ENCODE results near the gene ZNF668.

Gene ZNF668

DNA sequence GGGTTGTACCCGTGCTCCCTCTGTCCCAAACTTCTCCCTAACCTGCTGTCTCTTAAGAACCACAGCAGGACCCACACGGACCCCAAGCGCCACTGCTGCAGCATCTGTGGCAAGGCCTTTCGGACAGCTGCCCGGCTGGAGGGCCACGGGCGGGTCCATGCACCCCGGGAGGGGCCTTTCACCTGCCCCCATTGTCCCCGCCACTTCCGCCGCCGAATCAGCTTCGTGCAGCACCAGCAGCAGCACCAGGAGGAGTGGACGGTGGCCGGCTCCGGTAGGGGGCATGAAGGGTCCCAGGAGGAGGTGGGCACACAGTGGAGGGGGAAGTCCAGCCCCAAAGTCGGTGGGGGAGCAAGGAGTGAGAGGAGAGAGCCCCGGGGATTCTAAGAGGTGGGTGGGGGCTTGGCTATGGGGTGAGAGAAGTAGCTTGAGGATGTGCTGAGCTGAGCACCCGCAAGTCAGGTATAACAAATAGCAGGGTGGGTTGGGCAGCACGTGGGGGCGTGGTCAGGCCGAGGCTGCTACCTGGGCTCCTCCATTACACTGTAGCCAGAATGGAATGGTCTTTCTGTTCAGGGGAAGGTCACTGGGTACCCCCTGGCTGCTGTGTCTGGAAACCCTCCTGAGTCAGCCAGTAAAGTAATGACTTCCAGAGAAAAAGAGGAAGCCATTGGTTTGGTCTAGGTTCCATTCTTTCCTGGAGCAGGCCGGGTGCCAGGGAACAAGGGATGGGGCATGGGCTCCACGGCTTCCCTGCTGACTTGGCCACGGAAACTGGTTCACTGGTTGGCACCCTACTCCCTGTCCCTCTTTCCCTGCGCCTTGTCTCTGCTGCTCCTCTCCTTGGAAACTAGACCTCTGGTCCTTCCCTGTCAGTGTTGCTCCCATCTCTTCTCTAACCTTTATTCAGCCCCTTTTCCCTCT is 7.7 kb upstream of the ZNF668 start:
- DNase-seq (ENCODE audit: low spot score) = no peak

DNA sequence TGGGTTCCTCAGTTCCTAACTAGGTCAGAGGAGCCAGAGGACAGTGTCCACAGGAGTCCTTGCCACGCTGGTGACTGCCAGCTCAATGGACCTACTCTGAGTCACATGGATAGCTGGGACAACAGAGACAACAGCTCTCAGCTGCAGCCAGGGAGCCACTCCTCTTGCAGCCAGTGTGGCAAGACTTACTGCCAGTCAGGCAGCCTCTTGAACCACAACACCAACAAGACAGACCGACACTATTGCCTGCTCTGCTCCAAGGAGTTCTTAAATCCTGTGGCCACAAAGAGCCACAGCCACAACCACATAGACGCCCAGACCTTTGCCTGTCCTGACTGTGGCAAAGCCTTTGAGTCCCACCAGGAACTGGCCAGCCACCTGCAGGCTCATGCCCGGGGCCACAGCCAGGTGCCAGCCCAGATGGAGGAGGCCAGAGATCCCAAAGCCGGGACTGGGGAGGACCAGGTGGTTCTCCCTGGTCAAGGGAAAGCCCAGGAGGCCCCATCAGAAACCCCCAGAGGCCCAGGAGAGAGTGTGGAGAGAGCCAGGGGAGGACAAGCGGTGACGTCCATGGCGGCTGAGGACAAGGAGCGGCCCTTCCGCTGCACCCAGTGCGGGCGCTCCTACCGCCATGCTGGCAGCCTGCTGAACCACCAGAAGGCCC is 6.8 kb upstream of the ZNF668 start:
- DNase-seq (ENCODE audit: low spot score) = no peak

DNA sequence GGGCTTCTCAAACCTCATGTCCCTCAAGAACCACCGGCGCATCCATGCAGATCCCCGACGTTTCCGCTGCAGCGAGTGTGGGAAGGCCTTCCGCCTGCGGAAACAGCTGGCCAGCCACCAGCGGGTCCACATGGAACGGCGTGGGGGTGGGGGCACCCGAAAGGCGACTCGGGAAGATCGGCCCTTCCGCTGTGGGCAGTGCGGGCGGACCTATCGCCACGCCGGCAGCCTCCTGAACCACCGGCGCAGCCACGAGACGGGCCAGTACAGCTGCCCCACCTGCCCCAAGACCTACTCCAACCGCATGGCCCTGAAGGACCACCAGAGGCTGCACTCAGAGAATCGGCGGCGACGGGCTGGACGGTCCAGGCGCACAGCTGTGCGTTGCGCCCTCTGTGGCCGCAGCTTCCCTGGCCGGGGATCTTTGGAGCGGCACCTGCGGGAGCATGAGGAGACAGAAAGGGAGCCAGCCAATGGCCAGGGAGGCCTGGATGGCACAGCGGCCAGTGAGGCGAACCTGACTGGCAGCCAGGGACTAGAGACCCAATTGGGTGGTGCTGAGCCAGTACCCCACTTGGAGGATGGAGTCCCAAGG is 6.1 kb upstream of the ZNF668 start:
- no peak for DNase-seq (ENCODE audit: low spot score)

DNA sequence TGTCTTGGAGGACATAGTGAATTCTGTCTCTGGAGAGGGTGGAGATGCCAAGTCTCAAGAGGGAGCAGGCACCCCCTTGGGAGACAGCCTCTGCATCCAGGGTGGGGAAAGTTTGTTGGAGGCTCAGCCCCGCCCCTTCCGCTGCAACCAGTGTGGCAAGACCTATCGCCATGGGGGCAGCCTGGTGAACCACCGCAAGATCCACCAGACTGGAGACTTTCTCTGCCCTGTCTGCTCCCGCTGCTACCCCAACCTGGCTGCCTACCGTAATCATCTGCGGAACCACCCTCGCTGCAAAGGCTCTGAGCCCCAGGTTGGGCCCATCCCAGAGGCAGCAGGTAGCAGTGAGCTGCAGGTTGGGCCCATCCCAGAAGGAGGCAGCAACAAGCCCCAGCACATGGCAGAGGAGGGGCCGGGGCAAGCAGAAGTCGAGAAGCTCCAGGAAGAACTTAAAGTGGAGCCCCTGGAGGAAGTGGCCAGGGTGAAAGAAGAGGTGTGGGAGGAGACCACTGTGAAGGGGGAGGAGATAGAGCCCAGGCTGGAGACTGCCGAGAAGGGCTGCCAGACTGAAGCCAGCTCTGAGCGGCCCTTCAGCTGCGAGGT is 5.4 kb upstream of the ZNF668 start:
- DNase-seq (ENCODE audit: low spot score) = no peak

DNA sequence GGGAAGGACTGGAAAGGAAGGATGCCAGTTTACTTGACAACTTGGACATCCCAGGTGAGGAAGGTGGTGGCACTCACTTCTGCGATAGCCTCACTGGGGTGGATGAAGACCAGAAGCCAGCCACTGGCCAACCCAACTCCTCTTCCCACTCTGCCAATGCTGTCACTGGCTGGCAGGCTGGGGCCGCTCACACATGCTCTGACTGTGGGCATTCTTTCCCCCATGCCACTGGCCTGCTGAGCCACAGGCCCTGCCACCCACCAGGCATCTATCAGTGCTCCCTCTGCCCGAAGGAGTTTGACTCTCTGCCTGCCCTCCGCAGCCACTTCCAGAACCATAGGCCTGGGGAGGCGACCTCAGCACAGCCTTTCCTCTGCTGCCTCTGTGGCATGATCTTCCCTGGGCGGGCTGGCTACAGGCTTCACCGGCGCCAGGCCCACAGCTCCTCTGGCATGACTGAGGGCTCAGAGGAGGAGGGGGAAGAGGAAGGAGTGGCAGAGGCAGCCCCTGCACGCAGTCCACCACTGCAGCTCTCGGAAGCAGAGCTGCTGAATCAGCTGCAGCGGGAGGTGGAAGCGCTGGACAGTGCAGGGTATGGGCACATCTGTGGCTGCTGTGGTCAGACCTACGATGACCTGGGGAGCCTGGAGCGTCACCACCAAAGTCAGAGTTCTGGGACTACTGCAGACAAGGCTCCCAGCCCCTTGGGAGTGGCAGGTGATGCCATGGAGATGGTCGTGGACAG is 4.7 kb upstream of the ZNF668 start:
- no peak for DNase-seq (ENCODE audit: low spot score)

DNA sequence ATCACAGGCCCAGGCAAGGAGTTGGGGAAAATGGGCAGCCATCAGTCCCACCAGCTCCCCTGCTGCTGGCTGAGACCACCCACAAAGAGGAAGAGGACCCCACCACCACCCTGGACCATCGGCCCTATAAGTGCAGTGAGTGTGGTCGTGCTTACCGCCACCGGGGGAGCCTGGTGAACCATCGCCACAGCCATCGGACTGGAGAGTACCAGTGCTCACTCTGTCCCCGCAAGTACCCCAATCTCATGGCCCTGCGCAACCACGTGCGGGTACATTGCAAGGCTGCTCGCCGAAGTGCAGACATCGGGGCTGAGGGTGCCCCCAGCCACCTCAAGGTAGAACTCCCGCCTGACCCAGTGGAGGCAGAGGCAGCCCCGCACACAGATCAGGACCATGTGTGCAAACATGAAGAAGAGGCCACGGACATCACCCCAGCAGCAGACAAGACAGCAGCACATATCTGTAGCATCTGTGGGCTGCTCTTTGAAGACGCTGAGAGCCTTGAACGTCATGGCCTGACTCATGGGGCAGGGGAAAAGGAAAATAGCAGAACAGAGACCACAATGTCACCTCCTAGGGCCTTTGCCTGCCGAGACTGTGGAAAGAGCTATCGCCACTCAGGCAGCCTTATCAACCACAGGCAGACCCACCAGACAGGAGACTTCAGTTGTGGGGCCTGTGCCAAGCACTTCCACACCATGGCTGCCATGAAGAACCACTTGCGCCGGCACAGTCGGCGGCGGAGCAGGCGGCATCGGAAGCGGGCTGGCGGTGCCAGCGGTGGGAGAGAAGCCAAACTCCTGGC is 3.8 kb upstream of the ZNF668 start:
- no peak for DNase-seq (ENCODE audit: low spot score)

DNA sequence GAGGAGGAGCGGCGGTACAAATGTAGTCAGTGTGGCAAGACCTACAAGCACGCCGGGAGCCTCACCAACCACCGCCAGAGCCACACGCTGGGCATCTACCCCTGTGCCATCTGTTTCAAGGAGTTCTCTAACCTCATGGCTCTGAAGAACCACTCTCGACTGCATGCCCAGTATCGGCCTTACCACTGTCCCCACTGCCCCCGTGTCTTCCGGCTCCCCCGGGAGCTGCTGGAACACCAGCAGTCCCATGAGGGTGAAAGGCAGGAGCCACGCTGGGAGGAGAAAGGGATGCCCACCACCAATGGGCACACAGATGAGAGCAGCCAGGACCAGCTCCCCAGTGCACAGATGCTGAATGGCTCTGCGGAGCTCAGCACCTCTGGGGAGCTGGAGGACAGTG is 3.0 kb upstream of the ZNF668 start:
- no peak for DNase-seq (ENCODE audit: low spot score)

DNA sequence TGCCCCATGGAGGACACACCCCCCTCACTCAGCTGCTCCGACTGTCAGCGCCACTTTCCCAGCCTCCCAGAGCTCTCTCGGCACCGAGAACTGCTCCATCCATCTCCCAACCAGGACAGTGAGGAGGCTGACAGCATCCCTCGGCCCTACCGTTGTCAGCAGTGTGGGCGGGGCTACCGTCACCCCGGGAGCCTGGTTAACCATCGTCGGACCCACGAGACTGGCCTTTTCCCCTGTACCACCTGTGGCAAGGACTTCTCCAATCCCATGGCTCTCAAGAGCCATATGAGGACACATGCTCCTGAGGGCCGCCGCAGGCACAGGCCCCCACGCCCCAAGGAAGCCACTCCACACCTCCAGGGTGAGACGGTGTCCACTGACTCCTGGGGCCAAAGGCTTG is 2.3 kb upstream of the ZNF668 start:
- DNase-seq (ENCODE audit: low spot score) = no peak

DNA sequence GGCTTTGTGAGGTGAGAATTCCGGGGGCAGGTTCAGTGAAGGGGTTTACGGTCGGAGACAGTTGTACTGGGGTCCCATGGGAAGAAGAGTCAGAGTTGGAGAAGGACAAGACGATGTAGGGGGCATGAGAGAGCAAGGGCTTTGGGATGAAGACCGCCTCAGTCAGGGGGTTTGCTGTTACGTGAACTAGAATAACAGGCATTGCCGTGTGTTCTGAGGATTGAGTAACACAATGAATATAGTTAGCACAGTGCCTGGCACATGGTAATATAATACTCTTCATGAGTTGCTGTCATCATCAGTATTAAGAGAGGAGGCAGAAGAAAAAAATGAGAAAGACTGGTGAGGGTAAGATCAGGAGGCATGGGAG is 759 bp upstream of the ZNF668 start:
- no peak for DNase-seq (ENCODE audit: low spot score)

DNA sequence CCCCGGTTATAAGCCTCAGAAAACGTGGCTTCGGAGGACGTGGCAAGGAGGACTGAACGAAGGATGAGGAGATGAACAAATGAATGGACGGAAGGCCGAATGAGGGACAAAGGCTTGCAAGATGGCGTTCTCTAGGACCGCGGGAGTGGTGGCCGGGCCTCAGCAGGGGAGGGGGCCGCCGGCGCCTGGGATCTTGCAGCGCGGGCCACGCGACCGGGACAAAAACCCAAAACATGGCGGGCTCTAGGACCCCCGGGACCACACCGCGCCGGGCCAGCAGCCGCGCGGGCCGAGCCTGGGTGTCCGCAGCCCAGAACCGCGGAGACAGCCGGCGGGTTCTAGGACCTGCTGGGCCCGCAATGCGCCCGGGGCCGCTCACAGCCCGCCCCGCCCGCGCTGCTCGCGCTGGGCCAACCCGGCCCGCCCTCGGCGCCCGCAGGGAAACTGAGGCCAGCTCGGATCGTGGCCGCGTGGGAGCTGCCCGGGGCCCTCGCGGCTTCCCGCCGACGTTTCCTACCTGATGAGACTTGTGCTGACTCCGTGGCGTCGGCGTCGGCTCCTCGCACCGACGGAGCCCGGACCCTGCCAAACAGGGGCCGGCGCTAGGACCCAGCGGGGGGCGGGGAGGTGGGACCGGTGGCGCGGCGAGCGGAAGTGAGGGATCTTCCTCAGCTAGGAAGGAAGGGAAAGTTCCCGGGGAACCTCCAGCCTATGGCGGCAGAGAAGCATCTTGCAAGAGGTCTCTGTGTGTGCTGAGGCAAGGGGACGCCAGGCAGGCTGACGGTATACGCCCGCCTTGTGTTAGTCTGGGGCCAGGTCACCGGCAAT is 684 bp downstream of the ZNF668 start:
- peak; percentile 89 for DNase-seq (ENCODE audit: low spot score)

DNA sequence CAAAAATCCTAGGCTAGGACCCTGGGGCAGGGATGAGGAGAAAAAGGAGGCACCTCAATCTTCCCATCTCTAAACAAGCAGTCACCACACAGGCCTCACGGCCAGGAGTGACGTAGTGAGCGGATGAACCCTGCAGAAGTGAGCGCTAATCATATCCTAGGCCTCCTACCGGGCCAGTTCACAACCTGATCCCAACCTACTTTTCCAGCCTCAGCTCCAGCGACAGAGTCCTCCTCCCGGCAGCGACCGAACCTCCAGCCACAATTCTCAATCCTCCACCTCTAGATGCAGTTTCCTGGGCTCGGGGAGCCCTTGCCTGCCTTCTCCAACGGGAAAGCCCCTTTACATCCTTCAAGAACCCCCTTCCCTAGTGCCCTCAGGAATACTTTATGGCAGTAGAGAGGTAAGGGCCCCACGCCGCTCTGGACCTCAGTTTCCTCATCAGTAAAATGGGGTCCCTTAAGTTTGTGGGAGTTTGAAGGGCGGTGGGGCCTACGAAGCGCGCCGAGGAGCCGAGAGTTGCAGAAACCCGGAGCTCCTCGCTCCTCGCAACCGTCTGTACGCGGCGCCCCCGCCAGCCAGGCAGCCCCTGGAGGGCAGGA is 1.4 kb downstream of the ZNF668 start:
- DNase-seq (ENCODE audit: low spot score) = peak; percentile 44

DNA sequence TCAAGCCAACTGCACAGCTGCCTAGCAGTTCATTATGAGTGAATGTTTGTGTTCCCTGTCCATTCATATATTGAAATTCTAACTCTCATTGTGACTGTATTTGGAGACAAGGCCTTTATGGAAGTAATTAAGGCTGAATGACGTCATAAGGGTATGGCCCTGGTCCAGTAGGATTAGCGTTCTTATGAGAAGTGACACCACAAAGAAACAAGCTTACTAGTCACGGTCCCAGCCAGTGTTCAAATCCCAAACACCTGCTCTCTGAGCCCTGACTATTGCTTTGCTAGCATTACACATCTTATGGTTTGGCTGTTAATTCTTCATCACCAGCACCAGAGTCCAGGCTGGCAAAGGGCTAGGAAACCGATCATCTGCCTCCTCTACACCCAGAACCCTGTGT is 2.2 kb downstream of the ZNF668 start:
- no peak for DNase-seq (ENCODE audit: low spot score)

DNA sequence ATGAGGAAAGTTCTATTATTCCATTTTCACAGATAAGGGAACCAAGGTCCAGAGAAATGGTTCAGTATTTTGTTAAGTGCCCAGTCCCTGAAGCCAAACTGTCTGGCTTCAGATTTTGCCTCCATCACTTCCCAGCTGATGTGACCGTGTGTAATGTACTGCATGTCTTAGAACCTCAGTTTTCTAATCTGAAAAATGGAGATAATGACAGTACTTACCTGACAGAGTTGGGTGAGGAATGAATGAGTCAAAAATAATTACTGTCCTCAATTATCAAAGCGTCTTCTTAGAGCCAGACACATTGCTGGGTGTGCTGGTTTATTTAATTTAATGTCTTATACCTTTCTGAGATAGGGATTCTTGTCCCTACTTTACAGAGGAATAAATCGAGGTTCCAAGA is 6.7 kb downstream of the ZNF668 start:
- no peak for DNase-seq (ENCODE audit: low spot score)

DNA sequence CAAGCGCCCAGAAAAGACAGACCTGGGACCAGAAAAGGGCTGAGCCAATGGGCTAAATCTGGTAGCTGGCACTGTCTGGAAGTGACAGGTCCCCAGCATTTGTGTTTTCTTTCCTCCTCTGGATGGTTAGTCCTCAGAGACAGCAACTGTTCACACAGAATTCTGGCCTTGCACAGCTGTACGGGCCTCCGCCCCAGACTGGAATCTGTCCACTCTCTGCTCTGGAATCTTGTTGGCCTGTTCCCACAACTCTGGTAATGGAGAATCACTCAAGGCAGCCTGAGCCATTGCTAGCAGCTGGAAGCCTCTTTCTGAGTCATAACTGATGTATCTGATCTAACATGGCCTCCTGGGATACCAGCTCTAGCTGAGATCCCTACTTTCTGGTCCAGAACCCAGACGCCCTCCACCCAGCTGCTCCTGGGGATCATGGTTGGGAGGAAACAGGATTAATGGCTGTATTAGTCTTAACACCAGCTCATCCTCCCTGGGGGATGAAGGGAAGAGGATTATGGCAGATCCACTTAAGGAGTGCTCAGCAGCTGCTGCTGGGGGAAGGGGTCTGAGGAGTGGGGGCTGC is 9.1 kb downstream of the ZNF668 start:
- no peak for DNase-seq (ENCODE audit: low spot score)

DNA sequence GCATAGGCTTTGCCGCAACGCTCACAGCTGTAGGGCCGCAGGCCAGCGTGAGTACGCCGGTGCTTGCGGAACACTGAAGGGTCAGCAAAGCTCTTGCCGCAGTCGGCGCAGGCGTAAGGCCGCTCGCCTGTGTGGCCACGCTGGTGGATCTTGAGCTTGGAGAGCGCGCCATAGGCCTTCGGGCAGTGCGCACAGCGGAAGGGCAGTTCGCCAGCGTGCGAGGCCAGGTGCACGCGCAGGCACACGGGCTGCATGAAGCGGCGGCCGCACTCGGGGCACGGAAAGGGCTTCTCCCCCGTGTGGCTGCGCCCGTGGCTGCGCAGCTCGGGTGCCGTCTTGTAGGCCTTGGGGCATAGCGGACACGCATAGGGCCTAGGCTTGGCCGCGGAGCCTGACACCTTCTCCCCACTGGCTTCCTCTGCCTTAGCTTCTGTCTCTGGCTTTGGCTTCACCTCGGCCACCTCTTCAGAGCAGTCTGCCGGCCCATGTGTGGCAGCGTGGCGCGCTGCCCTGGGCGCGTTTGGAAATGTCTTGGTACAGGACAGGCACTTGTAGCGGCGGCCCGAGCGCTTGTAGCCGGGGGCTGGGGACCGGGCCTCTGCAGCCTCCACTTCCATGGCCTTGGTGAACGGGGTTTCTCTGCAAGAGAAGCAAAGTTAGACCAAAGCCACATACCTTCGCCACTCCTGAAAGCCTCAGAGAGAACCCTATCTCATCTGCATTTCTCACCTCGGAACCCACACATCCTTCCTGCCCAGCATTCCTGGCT is 10.0 kb downstream of the ZNF668 start:
- peak; percentile 52 for DNase-seq (ENCODE audit: low spot score)

DNA sequence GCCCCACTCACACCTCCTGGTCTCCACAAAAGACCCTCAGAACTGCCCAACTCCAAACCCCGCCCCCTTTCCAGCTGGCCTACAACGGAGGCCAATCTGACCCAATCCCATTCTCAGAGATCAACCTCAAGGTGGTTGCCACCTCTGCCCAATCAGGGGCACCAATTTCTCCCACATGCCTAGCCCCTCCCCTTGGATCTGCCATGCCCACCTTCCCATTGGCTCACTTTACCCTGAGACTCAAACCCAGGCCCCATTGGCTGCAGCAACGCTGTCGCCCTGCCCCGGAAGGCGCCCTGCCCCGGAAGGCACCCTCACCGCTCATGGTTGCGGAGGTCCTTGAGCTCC is 10.6 kb downstream of the ZNF668 start:
- no peak for DNase-seq (ENCODE audit: low spot score)

DNA sequence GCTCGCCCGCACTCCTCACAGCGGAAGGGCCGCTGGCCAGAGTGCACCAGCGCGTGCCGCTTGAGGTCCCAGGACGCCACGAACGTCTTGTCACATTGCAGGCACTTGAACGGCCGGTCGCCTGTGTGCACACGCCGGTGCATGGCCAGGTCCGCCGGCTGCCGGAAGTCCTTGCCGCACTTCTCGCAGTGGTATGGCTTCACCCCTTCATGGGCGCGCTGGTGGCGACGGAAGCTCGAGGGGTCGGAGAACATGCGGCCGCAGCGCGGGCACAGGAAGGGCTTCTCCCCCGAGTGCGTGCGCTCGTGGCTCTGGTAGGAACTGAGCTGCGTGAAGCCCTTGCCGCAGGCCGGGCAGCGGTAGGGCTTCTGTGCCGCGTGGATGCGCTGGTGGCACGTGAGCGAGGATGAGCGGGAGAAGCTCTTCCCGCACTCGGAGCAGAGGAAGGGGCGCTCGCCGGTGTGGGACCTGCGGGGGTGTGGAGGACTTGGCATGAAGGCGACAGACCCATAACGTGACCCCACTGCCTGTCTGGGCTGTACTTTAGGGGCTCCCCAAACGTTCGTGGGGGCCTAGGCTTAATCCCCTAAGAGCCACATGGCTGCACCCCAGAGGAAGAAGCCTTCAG is 12.1 kb downstream of the ZNF668 start:
- DNase-seq (ENCODE audit: low spot score) = no peak

DNA sequence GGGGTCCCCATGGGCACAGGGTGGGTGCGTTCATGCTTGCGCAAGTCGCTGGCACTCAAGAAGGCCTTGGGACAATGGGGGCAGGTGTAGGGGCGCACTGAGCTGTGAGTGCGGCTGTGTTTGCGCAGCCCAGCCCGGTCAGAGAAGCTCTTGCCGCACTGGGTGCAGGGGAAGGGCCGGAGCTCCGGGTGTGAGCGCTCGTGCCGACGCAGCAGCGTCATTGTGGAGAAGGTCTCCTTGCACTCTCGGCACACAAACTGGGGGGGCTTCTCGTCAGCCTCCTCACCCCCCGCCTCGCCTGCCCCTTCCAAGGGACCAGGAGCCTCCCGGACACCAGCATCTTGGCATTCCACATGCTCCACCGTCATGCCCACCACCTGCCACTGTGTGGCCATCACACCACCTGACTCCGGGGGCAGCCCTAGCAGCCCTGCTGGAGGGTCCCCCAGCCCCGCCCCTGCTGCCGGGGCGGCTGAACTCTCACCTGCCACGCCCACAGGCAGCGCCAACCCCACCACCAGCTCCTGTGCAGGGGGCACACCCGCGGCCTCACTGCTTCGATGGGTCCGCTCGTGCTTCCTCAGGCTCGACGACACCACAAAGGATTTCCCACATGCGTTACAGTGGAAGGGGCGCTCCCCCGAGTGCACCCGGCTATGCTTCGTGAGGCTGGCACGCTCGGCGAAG is 12.8 kb downstream of the ZNF668 start:
- no peak for DNase-seq (ENCODE audit: low spot score)

All from activated CD4-positive, alpha-beta T cell treated with anti-CD3 and anti-CD28 coated beads, Interleukin-2, Interleukin-4, amounts not matched to agents 100 ng/mL and 50 ng/mL, durations not matched to agents 16 hours and 8 hours (primary cell).